ENCODE results near the gene TMEM229B. TPM values are rescaled to one million over a fixed set of nuclear protein-coding genes. Genes with fewer than 3 reads are reported as not detected.

TMEM229B gene
- total RNA-seq, 1 experiment from 2014 or later: 0.71 TPM

DNA sequence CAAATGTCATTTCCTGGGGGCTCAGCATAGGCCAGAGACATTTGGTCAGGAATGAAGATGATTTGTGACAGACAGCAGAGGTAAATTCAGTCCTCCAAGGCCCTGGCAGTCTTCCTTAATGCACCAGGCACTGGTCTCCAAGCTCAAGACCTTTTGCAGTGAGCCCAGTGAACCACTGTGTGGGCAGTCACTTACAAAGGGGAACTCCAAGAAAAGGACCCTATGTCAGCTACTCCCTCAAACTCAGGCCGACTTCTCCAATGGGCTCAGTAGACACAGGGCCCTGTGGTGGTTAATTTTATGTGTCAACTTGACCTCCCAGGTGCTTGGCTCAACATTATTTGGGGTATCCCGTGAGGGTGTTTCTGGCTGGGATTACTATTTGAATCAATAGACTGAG, 47.3 kb downstream of the TMEM229B start:
- no peak for DNase-seq (ENCODE audit: low read depth, low spot score)
- Histone ChIP-seq H3K9me2 (ENCODE audit: insufficient read depth) (no peaks in the 10 kb centered on the region), H3K4me2 (ENCODE audit: low read length) (no peak overlapping the region), H3K4me1 (ENCODE audit: control insufficient read depth in 1 of 2, insufficient read depth in 2 of 2, low read length in 2 of 2) (peaks cover 0 to 11% of the 10 kb centered on the region in 2 experiments; a peak in 1 of 4 replicates), H3K27ac (ENCODE audit: low read depth, low read length) (no peak overlapping the region), H3K79me2 (ENCODE audit: insufficient read depth, low read length) (no peaks in the 10 kb centered on the region), H2AFZ (ENCODE audit: low read depth, low read length, poor library complexity, severe bottlenecking) (no peak overlapping the region), H3K36me3 (ENCODE audit: control insufficient read depth in 1 of 2, insufficient read depth in 2 of 2, low read length in 2 of 2) (no peaks in the 10 kb centered on the region), H3K27me3 (ENCODE audit: insufficient read depth, low read length) (0 out of 2 replicates have a peak, but pooled peaks cover 5% of the 10 kb centered on the region), H4K20me1 (ENCODE audit: insufficient read depth) (no peaks in the 10 kb centered on the region), H3K4me3 (replicated peaks in 1 of 2; ENCODE audit: low read depth in 1 of 2, low read length in 2 of 2) (no peak overlapping the region), H3K9me3 (ENCODE audit: control insufficient read depth in 1 of 2, insufficient read depth in 1 of 2, low read depth in 1 of 2, low read length in 2 of 2) (no peaks in the 10 kb centered on the region), H3K9ac (ENCODE audit: low read length) (no peak overlapping the region)
- BruUV-seq (replicated peaks): no TSS peak
- TF ChIP-seq FOSL1 (IDR thresholded peaks at IDR 0.05; ENCODE audit: low read depth) (no peak), MAX (IDR thresholded peaks at IDR 0.05) (no peak), POLR2A (IDR thresholded peaks at IDR 0.05; ENCODE audit: borderline replicate concordance, extremely low read depth, insufficient read depth, insufficient read length) (no peak), SP1 (IDR thresholded peaks at IDR 0.05; ENCODE audit: low read depth) (no peak), ELF1 (IDR thresholded peaks at IDR 0.05; ENCODE audit: borderline replicate concordance, low read depth) (no peak), TCF7L2 (IDR thresholded peaks at IDR 0.05; ENCODE audit: borderline replicate concordance, extremely low read depth, insufficient read depth, insufficient read length) (no peak), EZH2phosphoT487 (IDR thresholded peaks at IDR 0.05; ENCODE audit: borderline replicate concordance) (no peak), POLR2AphosphoS5 (IDR thresholded peaks at IDR 0.05; ENCODE audit: low read depth, low read length) (no peak), CBX3 (IDR thresholded peaks at IDR 0.05; ENCODE audit: low read depth) (no peak), EGR1 (IDR thresholded peaks at IDR 0.05; ENCODE audit: low read depth) (no peak), YY1 (IDR thresholded peaks at IDR 0.05; ENCODE audit: extremely low read depth, insufficient replicate concordance, low read depth, low read length) (no peak), CEBPB (IDR thresholded peaks at IDR 0.05; ENCODE audit: low read depth) (no peak), ZFX (IDR thresholded peaks at IDR 0.05) (no peak), SRF (IDR thresholded peaks at IDR 0.05; ENCODE audit: low read depth) (no peak), JUND (IDR thresholded peaks at IDR 0.05) (no peak)
- ATAC-seq: no peak
- ChIA-PET CTCF (no interaction called here), RAD21 (ENCODE audit: low non-redundant PET in 1 of 2, low total read pairs in 2 of 2, uncharacterized antibody in 2 of 2, unreplicated experiment in 2 of 2) (no interaction called here), POLR2A (no interaction called here)
- intact Hi-C loops (cut with micrococcal nuclease): no loop called here

All from HCT116 (cell line).